Ramos (cell line): ENCODE measurements around the gene APCDD1.
"Not testable (repeated sequence)": the region's sequence is repeated elsewhere in the genome, so short reads cannot be mapped to it uniquely, and the experiment has no call there.

Experiments
- in situ Hi-C: fragments of 300-500 bp; cut with MboI; formaldehyde crosslinking; loops from one replicate; pipeline ENCODE4 v1.14.3; 2022; ENCODE audit warnings: low sequenced_read_pairs; ENCODE audit not compliant: unreplicated experiment

APCDD1 gene

DNA sequence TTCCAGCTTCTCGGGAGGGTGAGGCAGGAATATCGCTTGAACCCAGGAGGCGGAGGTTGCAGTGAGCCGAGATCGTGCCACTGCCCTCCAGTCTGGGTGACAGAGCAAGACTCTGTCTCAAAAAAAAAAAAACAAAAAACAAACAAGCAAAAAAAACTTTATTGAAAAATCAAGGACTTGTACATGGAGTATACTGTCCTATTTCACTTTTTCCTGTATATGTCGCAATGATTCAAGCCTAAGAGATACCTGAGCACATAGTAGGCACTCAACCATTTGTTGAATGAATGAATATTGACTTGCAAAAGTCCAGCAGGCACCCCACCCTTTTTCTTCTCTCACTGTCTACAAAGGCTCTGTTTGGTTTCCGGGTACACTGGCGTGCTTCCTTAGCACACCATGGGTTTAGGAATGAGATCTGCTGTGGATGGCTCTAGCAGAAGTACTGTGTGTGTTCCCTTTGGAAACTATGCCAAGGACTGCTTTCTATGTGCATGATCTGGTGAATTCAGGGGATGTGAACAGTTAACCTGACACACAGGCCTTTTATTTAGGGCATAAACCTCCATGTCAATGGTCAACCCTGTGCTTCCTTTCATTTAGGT is 6.1 kb downstream of the APCDD1 start:
- in situ Hi-C loops = no loop called here

DNA sequence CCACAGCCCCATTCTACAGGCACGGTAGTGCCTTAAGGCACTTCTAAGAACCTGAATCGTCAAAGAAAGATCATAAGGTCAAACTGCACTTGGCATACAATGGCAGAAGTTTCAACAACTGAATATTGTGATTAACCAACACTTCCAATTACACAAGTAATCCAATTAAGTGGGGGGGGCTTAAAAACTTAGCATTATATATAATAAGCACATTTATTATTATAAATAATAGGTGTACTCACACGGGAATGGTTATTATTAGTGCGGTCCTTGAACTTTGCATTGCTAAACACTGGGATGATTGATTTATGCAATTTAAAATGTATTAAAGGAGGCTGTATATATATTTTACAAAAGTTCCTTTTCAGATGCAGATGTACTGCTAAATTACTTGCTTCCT is 7.6 kb downstream of the APCDD1 start:
- in situ Hi-C loops = no loop called here

DNA sequence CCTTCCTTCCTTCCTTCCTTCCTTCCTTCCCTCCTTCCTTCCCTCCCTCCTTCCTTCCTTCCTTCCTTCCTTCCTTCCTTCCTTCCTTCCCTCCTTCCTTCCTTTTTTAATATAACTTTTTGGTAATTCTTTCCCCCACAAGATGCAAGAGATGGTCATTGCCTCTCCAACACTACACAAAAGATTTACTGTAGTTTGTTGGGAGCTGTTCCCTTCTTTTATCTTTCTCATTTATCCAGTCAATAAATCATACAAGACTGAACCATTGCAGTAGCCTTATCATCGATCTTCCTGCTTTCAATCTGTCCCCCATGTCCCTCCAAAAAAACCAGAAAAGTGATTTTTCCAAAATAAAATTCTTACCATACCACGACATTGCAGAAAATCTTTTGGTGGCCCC is 8.2 kb downstream of the APCDD1 start:
- in situ Hi-C loops = no loop called here

DNA sequence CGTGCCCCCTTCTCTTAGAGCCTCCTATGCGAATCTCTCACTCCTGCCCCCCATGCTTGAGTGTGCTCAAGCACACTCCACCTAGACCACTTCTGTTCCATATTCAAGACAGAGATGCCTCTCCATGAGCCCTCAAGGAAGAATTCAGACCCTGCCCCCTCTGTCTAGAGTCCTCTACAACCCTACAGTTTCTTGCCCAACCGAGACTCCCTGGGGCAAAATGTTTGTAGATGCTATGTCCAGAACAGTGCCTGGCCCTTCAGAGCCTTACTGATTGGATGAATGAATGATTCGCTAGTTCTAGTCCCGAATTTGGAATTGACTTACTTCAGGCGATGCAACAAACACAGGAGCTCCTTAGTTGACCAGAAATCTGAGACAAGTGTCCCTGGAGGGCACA is 8.7 kb downstream of the APCDD1 start:
- in situ Hi-C loops = no loop called here

DNA sequence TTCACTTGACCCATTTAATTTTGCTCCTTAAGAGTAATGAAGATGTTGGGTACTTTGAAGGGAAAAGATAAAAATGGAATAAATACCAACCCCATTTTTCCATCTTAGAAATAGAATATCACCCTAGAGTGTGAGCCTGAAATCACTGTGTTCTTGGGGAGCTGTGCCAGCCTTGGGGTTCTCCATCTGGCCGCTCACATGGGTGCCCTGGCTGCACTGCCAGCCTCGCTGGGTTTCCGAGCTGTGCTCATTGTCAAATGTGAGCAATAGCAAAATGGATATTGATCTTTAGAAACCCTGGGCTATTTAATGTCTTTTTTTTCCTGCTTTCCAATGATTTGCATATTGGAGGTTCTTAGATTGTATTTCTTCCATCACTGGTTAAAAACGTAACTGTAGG is 9.3 kb downstream of the APCDD1 start:
- in situ Hi-C loops = no loop called here

DNA sequence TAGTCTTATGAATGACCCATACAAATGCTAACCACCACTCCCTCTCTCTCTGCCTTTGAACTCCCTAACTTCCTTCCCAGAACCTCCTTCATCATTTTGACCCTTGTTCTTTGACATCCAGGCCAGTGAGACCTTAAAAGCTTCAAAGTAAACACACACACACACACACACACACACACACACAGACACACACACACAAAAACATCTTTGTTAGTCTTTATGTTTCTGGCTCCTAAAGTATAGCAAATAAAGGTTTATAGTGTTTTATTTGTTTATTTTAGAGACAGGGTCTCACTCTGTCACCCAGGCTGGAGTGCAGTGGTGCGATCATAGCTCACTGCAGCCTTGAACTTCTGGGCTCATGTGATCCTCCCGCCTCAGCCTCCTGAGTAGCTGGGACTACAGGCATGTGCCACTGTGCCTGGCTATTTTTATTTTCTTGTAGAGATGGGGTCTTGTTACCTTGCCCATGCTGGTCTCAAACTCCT is 9.8 kb downstream of the APCDD1 start:
- in situ Hi-C loops = not testable (repeated sequence)

DNA sequence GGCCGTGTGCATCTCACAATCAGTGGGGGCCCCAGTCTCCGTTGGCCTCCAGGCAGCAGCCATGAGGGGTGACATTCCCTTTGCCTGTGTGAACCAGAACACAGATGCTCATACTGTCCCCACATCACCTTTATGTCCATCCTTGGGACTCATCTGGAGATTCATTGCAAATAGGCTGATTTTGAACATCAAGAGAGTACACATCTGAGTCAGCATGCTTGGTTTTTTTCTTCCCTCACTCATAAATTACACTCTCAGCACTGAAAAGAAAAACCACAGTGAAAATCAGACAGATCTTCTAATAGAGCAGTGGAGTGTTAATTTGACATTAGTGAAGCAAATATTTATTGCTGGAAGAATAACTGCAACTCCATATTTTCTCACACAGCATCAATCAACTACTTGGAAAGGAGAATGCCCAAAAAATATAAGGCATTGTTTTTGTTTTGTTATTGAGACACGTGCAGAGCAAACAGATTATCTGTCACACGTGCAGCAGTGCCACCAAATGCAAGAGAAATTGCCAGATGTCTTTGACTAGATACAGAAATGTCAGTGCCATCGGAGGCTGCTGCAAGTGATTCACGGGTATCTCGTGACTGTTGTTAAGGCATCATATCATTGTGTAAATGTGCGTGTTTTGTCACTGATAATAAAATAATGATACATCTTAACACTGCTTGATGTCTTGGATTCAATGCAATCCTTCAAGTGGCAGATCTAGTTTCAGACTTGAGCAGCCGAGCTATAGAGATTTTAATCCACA is 10.9 kb downstream of the APCDD1 start:
- in situ Hi-C loops = no loop called here

DNA sequence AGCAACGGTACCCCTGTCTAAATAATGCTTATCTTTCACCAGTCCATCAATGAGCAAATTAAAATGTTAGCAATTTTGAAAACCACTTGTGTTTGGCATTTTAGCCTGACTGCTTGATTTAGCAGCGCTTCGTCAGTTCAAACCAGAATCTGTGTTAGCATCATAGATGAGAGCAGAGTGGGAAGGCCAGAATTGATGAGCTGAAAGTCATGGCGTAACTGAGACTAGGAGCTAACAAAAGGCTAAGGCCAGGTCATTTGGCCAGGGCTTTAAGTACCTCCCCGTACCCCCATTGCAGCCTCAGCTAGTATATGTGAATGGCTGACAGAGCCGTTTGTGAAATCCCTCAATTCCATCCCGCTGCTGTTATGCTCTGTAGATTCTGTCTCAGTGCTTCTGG is 16.0 kb downstream of the APCDD1 start:
- in situ Hi-C loops = no loop called here

DNA sequence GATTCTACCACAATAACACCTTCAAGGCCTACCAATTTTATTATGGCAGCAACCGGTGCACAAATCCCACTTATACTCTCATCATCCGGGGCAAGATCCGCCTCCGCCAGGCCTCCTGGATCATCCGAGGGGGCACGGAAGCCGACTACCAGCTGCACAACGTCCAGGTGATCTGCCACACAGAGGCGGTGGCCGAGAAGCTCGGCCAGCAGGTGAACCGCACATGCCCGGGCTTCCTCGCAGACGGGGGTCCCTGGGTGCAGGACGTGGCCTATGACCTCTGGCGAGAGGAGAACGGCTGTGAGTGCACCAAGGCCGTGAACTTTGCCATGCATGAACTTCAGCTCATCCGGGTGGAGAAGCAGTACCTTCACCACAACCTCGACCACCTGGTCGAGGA is 17.1 kb downstream of the APCDD1 start:
- in situ Hi-C loops = no loop called here

DNA sequence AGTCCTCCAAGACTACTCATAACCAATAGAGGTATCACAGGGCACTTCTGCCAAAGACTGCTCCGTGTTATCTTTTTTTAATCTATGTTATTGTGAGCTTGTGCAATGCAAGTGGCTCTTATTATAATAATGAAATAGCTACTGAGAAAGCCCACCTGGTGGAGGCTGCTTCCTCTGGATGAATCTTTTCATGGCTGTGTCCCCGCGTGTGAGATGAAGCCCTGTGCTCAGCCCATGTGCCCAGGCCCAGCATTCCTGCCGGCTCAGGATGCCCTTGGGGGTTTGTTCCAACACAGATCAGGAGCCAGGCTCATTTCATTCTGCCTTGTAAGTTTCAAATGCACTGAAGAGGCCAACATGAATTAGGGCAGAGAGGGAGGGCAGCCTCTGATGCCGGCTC is 18.7 kb downstream of the APCDD1 start:
- in situ Hi-C loops = no loop called here

DNA sequence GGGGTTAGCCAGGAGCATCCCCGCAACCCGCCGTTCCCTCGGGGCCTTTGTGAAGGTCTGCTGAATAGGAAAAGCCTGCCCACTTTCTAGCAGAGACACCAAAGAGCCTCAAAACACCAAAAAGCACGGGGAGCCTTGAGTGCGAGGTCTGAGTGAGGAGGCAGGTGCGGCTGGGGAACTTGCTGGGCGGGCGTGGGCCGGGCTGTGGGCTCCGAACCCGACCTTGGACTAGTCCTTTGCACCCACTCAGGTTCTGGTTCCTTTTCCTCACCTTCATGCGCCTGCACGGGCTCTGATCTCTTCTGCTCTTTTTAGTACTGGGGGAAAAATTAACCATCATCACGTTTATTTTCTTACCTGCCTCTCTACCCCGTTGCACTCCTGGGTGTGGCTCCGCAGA is 19.9 kb downstream of the APCDD1 start:
- in situ Hi-C loops = no loop called here

DNA sequence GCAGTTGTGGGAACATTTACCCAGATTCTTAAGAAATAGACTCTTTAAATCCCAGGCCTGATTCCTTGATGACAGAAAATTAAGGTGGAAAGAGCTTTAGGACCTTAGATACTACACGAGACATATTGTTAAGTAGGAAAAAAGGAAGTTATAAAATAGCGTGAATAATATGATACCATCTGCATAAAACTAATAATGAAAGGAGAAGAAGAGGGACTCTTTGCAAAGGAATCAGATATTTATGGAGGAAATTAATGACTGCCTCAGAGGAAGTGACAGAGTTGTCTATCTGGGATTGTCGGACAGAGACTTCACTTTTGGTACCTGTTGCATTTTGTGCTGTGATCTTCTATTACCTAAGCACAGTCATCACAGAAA is 20.8 kb downstream of the APCDD1 start:
- in situ Hi-C loops = no loop called here

DNA sequence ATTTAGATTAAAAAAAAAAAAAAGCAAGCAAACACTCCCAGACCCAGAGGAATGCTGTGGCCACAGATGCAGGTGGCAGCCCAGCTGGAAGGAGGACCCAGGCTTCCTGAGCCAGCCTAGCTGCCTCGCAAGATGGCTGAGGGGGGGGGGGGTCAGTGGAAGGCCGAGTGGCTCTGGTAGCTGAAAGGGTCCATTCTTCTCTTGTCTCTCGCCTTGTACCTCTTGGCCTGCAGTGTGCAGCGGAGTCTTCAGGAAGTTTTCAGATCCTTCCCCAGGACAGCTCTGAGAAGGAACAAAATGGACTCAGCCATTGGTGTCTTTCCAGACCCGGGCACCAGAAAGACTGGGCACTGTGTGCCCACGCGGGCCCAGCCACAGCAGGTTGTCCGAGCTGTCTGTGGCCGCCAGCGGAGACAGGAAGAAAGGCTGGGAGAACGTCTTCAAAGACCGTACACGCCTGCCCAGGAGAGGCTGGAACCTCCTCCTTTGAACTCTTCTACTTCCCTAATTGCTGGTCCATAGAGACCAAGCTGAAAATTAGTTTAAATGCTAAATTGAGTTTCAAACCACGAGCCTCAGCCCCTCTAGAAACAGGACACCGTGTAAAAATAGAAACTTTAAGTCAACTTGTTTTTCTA is 21.3 kb downstream of the APCDD1 start:
- in situ Hi-C loops = no loop called here

DNA sequence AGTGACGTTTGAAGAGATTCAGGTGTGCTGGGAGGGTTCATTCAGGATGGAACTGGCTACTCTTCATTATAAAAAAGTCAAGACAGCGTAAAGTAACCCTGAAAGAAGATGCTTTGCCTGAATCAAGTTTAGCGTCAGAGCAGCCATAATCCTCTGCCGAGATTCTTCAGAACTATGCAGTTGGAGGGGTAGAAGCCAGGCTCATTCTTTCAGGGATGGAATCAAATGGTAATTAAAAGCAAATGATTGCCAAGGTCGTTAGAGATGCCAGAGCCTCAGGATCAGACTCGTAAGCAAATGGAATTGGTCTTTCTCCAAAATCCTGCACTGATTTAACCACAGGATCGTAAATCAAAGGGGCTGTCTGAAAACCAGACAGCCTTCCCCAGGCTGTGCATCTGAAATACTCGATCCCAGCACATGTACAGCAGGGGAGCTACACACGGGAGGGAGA is 21.9 kb downstream of the APCDD1 start:
- in situ Hi-C loops = no loop called here

DNA sequence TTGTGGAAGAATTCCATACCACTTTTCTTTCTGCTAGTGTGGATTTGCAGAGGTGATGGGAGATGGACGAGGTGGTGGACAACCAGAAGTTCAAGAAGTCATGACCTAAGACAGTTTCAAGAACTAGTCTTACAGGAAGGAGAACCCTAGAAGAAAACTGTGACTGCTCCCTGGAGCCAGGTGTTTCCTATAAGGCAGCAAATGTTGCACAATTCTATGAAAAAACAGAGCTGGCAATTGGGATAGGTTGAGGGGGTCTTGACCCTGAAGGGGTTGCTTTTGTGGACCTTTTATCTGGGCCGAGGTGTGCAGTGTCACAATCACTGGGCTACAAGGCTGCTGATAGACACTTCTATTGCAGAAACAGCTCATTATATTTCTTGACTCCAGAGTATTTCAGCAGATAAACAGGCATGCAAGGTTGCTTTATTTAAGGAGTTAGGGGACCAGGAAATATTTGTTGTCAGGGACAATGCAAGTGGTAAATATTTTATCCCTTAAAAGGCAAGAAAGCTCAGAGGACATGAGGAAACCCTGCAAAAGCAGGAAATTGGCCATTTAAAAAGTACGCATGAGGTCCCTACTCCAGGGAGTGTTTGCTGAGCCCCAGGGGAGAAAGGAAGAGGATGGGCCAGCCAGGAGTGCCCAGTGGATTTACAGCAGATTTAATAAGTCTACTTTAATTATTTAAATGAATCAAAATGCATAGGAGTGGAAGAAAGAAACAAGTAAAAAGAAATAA is 22.9 kb downstream of the APCDD1 start:
- in situ Hi-C loops = no loop called here

DNA sequence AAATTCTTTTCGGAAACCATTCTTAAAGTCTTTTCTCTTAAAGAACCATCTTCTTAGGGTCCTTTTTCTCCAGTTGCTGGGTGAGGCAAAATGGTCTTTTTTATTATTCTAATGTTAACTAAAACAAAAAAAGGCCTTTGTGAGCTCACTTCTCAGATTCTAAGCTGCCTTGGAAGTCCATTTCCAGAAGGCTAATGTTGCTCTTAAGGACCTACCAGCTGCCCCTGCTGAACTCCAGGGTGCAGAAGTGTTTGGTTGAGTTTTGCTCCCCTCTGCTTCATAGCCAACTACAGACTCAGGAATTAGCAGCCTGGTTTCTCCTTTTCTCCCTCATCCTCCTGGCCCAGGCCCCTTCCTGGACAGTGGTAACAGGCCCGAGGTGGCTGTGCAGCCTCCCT is 23.4 kb downstream of the APCDD1 start:
- in situ Hi-C loops = no loop called here

DNA sequence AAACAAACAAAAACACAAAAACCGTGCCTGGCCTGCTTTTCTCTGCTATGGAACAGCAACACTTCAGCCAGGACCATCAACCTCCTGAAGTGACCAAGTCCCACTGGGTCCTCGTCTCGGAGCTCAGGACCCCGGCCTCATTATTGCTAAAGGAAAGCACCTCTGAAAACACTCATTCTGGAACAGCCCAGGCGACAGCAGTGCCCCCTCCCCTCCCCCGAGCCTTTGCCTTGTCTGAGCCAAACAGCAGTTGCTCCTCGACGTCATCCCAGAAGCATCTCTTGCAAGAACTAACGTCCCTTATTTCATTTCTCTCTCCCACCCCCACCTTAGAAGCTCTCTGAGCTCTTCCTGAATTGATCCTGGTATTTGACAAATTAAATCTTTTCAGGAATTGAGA is 27.4 kb downstream of the APCDD1 start:
- in situ Hi-C loops = no loop called here

DNA sequence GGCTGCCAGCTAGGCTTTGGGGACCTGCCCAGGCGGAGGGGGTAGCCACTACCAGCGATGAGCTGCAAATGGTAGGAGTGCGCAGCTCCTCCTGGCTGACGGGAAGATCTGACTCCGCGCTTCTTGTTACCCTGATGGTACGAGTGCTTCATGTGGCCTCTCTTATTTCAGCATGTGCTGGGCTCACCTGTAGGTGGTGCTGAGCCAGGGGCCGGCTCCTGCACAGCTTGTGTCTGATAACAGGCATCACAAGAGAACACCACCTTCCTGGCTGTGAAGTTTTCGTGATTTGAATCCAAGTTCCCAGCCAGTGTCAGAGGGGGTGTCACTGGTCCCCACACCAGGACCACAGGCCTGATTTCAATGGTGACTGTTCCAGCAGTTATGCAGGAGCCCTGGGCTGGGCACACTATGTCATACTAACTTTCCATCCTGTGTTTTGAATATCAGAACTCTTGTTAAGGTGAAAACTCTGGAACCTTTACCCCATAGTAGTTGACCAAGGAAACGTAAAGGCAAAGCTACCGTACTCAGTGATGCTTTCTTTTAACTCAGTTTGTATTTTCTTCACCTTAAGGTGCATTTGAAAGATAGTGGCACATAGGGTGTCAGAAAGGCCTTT is 28.0 kb downstream of the APCDD1 start:
- in situ Hi-C loops = no loop called here

DNA sequence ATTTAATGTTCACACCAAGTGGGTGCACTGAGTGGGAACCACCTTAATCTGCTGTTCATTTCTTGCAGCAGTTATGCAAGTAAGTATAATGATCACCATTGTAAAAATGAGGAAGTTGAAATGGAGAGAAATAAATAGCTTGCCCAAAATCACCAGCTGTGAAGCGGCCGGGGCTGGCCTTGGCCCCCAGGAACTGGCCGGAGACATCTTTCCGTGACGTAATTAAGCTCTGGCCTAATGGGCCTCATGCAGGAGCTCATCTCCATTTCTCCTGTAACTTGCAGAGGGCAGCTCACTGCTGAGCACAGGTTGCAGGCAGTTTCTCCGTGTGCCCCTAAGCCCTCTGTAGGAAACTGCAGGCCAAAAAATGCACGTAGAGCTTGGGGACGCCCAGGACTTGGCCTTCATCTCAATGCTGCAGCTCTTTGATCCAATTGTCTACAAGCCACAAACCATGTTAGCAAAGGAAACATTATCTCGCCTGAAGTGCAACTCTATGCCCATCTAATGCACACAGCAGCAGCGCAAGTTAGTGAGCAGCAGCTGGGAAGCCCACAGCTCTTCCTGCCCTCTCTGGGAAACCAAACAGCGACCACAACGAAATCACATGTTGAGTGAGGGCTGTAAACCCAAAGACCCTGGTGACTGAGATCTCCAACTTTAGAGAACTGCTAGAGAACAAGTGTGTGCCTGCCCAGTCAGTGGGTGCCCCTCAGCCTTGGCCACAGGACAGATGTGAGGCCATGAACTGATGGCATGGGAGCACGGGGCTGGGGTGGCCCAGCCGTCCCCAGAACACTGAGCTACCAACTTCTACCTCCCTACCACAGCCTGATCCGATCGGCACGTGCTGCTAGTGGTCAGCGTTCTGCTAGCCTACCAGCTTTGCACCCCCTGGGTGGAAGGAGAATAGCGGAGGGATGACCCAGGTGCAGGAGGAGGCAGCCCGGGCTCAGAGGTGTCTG is 28.8 kb downstream of the APCDD1 start:
- in situ Hi-C loops = no loop called here
